Measurements from ENCODE around the gene ADCY2.

Gene ADCY2

DNA sequence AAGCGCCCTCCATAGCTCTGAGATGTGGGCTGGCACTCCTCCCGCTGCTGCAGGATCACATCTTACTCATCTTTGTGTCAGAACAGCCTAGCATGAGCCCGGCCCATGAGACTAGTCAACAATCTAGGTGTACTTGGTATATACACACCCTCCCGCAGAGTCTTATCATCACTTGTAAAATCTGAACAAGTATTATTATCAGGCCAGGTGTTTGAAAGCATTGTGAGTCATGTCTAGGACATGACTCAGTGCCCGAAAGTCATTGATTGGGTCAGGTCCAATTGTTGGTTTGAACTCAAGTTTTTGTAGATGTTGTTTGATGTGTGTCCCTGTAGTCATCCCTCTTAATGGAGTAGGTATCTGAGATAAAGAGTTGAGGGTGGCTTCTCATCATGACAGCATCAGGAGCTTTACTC is 346.3 kb downstream of the ADCY2 start:
- no peaks in the 10 kb centered on the region for H3K36me3 ChIP-seq
- no peaks in the 10 kb centered on the region for H3K9me3 ChIP-seq (replicated peaks in 1 of 11)
- peaks cover 0 to 24% (median 0%) of the 10 kb centered on the region in 11 experiments; a peak in 8 of 22 replicates for H4K20me1 ChIP-seq
- H3K9ac ChIP-seq = no peak overlapping the region
- TF ChIP-seq Cebpa-rat (IDR thresholded peaks at IDR 0.05) = no peak
- no peak overlapping the region for H3K4me2 ChIP-seq
- peaks cover 4 to 27% (median 21%) of the 10 kb centered on the region in 10 experiments; a peak in 17 of 20 replicates for H3K4me1 ChIP-seq
- H3K27ac ChIP-seq = no peak overlapping the region
- H3K4me3 ChIP-seq = no peak overlapping the region
- H3K27me3 ChIP-seq = peaks cover 15 to 49% (median 39%) of the 10 kb centered on the region in 11 experiments; a peak in 21 of 22 replicates

GRCh38 chr5:7745882-7746610 is 350.1 kb downstream of the ADCY2 start:
- Histone ChIP-seq H3K4me1 (peaks cover 4 to 27% (median 21%) of the 10 kb centered on the region in 10 experiments; a peak in 17 of 20 replicates), H3K4me2 (peak overlapping the region; percentile 32 to 94 (median 75); a peak in 21 of 22 replicates), H3K9ac (no peak overlapping the region), H3K4me3 (no peak overlapping the region), H3K27me3 (peaks cover 15 to 56% (median 42%) of the 10 kb centered on the region in 11 experiments; a peak in 21 of 22 replicates), H3K27ac (no peak overlapping the region), H4K20me1 (peaks cover 0 to 24% (median 0%) of the 10 kb centered on the region in 11 experiments; a peak in 8 of 22 replicates), H3K36me3 (no peaks in the 10 kb centered on the region), H3K9me3 (replicated peaks in 1 of 11) (no peaks in the 10 kb centered on the region)
- TF ChIP-seq Cebpa-rat (IDR thresholded peaks at IDR 0.05) = no peak

GRCh38 chr5:7747728-7748127 is 351.8 kb downstream of the ADCY2 start:
- peaks cover 4 to 27% (median 21%) of the 10 kb centered on the region in 10 experiments; a peak in 17 of 20 replicates for H3K4me1 ChIP-seq
- no peaks in the 10 kb centered on the region for H3K9me3 ChIP-seq (replicated peaks in 1 of 11)
- no peak overlapping the region for H3K4me3 ChIP-seq
- no peaks in the 10 kb centered on the region for H3K36me3 ChIP-seq
- H4K20me1 ChIP-seq = peaks cover 0 to 24% (median 0%) of the 10 kb centered on the region in 11 experiments; a peak in 8 of 22 replicates
- TF ChIP-seq Cebpa-rat (IDR thresholded peaks at IDR 0.05) = no peak
- H3K4me2 ChIP-seq = no peak overlapping the region
- peaks cover 15 to 47% (median 36%) of the 10 kb centered on the region in 11 experiments; a peak in 21 of 22 replicates for H3K27me3 ChIP-seq
- H3K9ac ChIP-seq = no peak overlapping the region
- H3K27ac ChIP-seq = no peak overlapping the region

DNA sequence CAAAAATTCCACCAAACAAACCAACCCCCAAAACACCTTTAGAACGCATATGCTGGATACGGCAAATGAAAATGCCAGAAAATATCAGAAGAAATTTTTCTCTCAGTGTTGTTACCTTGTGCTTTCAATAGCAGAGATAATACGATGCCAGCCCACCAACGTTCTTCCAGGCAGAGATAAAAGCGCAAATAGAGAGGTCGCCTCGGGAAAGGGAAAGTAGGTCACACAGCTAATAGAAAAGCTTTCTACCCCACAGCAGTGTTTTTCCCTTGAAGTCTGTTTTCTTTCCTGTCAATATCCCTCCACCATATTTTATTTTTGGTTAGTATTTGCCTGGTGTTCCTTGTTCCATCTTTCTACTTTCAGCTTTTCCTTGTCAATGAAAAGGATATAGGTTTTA is 353.7 kb downstream of the ADCY2 start:
- H3K36me3 ChIP-seq = no peaks in the 10 kb centered on the region
- peaks cover 0 to 14% (median 0%) of the 10 kb centered on the region in 11 experiments; a peak in 8 of 22 replicates for H4K20me1 ChIP-seq
- H3K4me1 ChIP-seq = peaks cover 8 to 29% (median 26%) of the 10 kb centered on the region in 10 experiments; a peak in 18 of 20 replicates

DNA sequence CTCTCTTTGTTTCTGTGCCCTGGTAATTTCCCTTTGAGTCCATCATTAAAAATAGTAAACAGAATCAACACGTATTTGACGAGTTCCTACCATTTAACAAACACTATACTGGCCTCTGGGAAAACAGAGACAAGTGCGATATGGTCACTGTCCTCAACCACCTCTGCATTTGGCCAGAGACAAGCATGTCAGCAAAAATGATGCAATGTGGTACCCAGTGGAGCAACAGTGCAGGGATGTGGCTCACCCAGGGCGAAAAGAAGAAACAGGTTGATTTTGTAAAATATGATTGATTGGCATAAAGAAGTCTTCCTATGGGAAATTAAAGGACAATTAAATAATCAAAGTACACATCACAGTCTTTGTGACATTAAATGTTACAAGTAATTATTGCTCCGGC is 355.9 kb downstream of the ADCY2 start:
- no peak overlapping the region for H3K9ac ChIP-seq
- peaks cover 0 to 14% (median 8%) of the 10 kb centered on the region in 11 experiments; a peak in 10 of 22 replicates for H3K27me3 ChIP-seq
- no peak overlapping the region for H3K4me2 ChIP-seq
- H3K4me1 ChIP-seq = peaks cover 19 to 33% (median 31%) of the 10 kb centered on the region in 10 experiments
- 0 out of 22 replicates have a peak, but pooled peaks cover 0 to 3% (median 0%) of the 10 kb centered on the region in 11 experiments for H3K9me3 ChIP-seq (replicated peaks in 1 of 11)
- H3K36me3 ChIP-seq = no peaks in the 10 kb centered on the region
- no peak overlapping the region for H3K4me3 ChIP-seq
- H4K20me1 ChIP-seq = no peaks in the 10 kb centered on the region
- no peak overlapping the region for H3K27ac ChIP-seq
- TF ChIP-seq Cebpa-rat (IDR thresholded peaks at IDR 0.05) = no peak

More for the DNA sequence above, 353.7 kb downstream of the ADCY2 start:
- Histone ChIP-seq H3K27ac (no peak overlapping the region), H3K27me3 (peaks cover 13 to 30% (median 22%) of the 10 kb centered on the region in 11 experiments; a peak in 21 of 22 replicates), H3K9me3 (replicated peaks in 1 of 11) (no peaks in the 10 kb centered on the region), H3K9ac (no peak overlapping the region), H3K4me3 (no peak overlapping the region), H3K4me2 (no peak overlapping the region)
- TF ChIP-seq Cebpa-rat (IDR thresholded peaks at IDR 0.05) = no peak

- H3K36me3 ChIP-seq = no peaks in the 10 kb centered on the region
- no peak for TF ChIP-seq Cebpa-rat (IDR thresholded peaks at IDR 0.05)
- peaks cover 31 to 46% (median 37%) of the 10 kb centered on the region in 10 experiments for H3K4me1 ChIP-seq
- peaks cover 0 to 3% (median 0%) of the 10 kb centered on the region in 11 experiments; a peak in 1 of 22 replicates for H3K27me3 ChIP-seq
- H3K27ac ChIP-seq = no peak overlapping the region
- no peaks in the 10 kb centered on the region for H4K20me1 ChIP-seq
- H3K9ac ChIP-seq = no peak overlapping the region
- H3K4me2 ChIP-seq = peak overlapping the region in 9 of 11 experiments; percentile 9 to 51 (median 22); a peak in 12 of 22 replicates
- 0 out of 22 replicates have a peak, but pooled peaks cover 0 to 3% (median 0%) of the 10 kb centered on the region in 11 experiments for H3K9me3 ChIP-seq (replicated peaks in 1 of 11)
- no peak overlapping the region for H3K4me3 ChIP-seq
Observed at GRCh38 chr5:7753181-7753580, 357.2 kb downstream of the ADCY2 start.

- Histone ChIP-seq H3K4me2 (peak overlapping the region in 9 of 11 experiments; percentile 9 to 51 (median 22); a peak in 13 of 22 replicates), H3K4me3 (no peak overlapping the region), H4K20me1 (no peaks in the 10 kb centered on the region), H3K36me3 (no peaks in the 10 kb centered on the region), H3K9me3 (replicated peaks in 1 of 11) (0 out of 22 replicates have a peak, but pooled peaks cover 0 to 3% (median 0%) of the 10 kb centered on the region in 11 experiments), H3K27me3 (0 out of 22 replicates have a peak, but pooled peaks cover 0 to 3% (median 0%) of the 10 kb centered on the region in 11 experiments), H3K27ac (no peak overlapping the region), H3K9ac (no peak overlapping the region), H3K4me1 (peaks cover 31 to 47% (median 37%) of the 10 kb centered on the region in 10 experiments)
- TF ChIP-seq Cebpa-rat (IDR thresholded peaks at IDR 0.05) = no peak
Observed at GRCh38 chr5:7753596-7753995, 357.7 kb downstream of the ADCY2 start.

DNA sequence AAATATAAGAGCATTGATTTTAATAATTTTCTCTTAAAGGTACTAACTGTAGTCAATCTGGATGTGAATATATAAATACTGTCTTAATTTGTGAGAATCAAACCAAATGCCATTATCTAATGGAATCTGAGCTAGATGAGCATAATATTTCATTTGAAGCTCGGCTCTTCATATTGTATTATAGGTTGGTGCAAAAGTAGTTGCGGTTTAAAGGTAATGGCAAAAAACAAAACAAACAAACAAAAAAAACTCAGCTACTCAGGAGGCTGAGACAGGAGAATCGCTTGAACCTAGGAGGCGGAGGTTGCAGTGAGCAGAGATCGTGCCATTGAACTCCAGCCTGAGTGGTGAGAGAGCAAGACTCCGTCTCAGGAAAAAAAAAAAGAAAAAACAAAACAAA is 358.6 kb downstream of the ADCY2 start:
- H3K36me3 ChIP-seq = no peaks in the 10 kb centered on the region
- peaks cover 31 to 47% (median 37%) of the 10 kb centered on the region in 10 experiments for H3K4me1 ChIP-seq
- no peak for TF ChIP-seq Cebpa-rat (IDR thresholded peaks at IDR 0.05)
- H3K27me3 ChIP-seq = 0 out of 22 replicates have a peak, but pooled peaks cover 0 to 3% (median 0%) of the 10 kb centered on the region in 11 experiments
- no peak overlapping the region for H3K9ac ChIP-seq
- no peak overlapping the region for H3K4me3 ChIP-seq
- H3K9me3 ChIP-seq (replicated peaks in 1 of 11) = 0 out of 22 replicates have a peak, but pooled peaks cover 0 to 3% (median 0%) of the 10 kb centered on the region in 11 experiments
- H4K20me1 ChIP-seq = no peaks in the 10 kb centered on the region
- H3K4me2 ChIP-seq = no peak overlapping the region
- H3K27ac ChIP-seq = no peak overlapping the region
